ENCODE measurements around the gene OR1I1.

DNA sequence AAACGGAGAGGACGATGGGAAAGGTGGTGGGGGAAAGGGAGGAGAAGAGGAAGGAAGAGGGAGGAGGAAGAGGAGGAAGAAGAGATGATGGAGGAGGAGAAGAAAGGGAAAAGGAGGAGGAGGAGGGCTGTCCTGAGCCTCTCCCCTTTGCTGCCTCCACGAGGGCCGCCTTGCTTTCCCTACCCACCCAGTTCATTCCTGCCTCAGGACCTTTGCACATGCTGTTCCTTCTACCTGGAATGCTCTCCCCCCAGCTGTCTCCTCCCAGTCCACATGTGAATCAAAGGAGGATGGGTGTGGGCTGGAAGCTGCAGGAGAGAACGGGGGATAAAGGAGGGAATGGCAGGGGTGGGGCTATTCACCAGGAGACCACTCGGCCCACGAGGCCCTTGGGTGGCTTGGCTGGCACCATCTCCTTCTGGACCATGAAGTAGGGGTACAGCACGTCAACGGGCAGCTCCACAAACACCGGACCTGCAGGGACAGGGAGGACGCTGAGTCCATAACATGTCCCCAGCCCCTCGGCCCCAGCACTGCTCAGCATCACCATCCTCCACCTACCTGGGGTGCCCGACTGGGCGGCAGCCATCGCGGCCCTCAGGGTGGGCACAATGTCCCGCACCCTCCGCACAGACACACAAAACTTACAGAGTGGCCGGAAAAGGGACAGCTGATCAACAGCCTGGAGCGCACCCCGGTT lies 40.5 kb downstream of the OR1I1 start:
- TF ChIP-seq, protein P1, sequence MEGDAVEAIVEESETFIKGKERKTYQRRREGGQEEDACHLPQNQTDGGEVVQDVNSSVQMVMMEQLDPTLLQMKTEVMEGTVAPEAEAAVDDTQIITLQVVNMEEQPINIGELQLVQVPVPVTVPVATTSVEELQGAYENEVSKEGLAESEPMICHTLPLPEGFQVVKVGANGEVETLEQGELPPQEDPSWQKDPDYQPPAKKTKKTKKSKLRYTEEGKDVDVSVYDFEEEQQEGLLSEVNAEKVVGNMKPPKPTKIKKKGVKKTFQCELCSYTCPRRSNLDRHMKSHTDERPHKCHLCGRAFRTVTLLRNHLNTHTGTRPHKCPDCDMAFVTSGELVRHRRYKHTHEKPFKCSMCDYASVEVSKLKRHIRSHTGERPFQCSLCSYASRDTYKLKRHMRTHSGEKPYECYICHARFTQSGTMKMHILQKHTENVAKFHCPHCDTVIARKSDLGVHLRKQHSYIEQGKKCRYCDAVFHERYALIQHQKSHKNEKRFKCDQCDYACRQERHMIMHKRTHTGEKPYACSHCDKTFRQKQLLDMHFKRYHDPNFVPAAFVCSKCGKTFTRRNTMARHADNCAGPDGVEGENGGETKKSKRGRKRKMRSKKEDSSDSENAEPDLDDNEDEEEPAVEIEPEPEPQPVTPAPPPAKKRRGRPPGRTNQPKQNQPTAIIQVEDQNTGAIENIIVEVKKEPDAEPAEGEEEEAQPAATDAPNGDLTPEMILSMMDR (IDR thresholded peaks at IDR 0.05; ENCODE audit: poor library complexity) = no peak
- no peak for TF ChIP-seq EZH2 (IDR thresholded peaks at IDR 0.05; ENCODE audit: borderline replicate concordance)

Data from hepatocyte (in vitro differentiated cells).